K562 (cell line): ENCODE measurements around the gene SLX4IP. TPM values are rescaled to one million over a fixed set of nuclear protein-coding genes. Genes with fewer than 3 reads are reported as not detected.

ENCODE experiments used
- ATAC-seq: fragments of 200-7000 bp; cut with Tn5 transposase; 3 replicates; pipeline ENCODE4 v1.9.1; 2020; ENCODE audit warnings: moderate library complexity
- BruUV-seq: library from RNA; stranded (reverse); fragments of 400-500 nt; replicated peaks from 2 replicates; lab custom pipeline; 2021; lab: Mats Ljungman, UMichigan
- CTCF ChIA-PET: fragments of 300-600 bp; formaldehyde crosslinking; extraction: SDS; loops from one replicate; lab custom pipeline; 2021; ENCODE audit warnings: low intra/inter-chr PET ratio; lab: Yijun Ruan, JAX
- POLR2A ChIA-PET: fragments of 300-600, 350-650 bp; sonication (Branson Sonifier 250); formaldehyde crosslinking; extraction: SDS; loops from one replicate; lab custom pipeline; 2021; ENCODE audit warnings: antibody characterized with exemption, inconsistent platforms; lab: Yijun Ruan, JAX
- DNase-seq, 4 experiments: peaks; one replicate each; pipeline versions ENCODE4 v3.0.0 to v3.0.0-alpha.2; 2011 to 2018; ENCODE audit warnings: low spot score in 3 of 4, mixed read lengths in 3 of 4; ENCODE audit errors: extremely low read depth in 1 of 4
- FAIRE-seq: peaks from 2 replicates; lab custom pipeline; 2011; peaks lifted over from hg19 to GRCh38; lab: Jason Lieb, UNC
- H2AFZ ChIP-seq: 2 replicates; pipeline ENCODE4 v1.6.0; 2011; ENCODE audit warnings: low read depth, low read length, control low read depth, inconsistent platforms
- H3K27ac ChIP-seq: fragments of 200-600 bp; 3 replicates; pipeline ENCODE4 v1.8.0; 2011; ENCODE audit warnings: low read depth, mild to moderate bottlenecking, control low read depth, inconsistent platforms, low read length, moderate library complexity, mixed read lengths; ENCODE audit errors: extremely low read depth
- H3K27me3 ChIP-seq, 2 experiments: fragments of 300-600 bp in 1 of 2; 2 replicates in 1 of 2; 3 replicates in 1 of 2; pipeline versions ENCODE4 v1.6.0 to v1.8.0; 2011; ENCODE audit warnings: inconsistent platforms in 2 of 2, low read length in 2 of 2, mild to moderate bottlenecking in 1 of 2, mixed read lengths in 1 of 2, moderate library complexity in 1 of 2; ENCODE audit not compliant: control insufficient read depth in 2 of 2, insufficient read depth in 2 of 2
- H3K36me3 ChIP-seq: fragments of 300-600 bp; 3 replicates; pipeline ENCODE4 v1.8.0; 2011; ENCODE audit warnings: mild to moderate bottlenecking, low read length, inconsistent platforms; ENCODE audit not compliant: control insufficient read depth, insufficient read depth
- H3K4me1 ChIP-seq, 2 experiments: fragments of 200-600 bp in 1 of 2; replicated peaks in 1 of 2; 2 replicates in 1 of 2; 3 replicates in 1 of 2; pipeline versions ENCODE4 v1.5.1 to v1.8.0; 2011; ENCODE audit warnings: inconsistent platforms in 2 of 2, low read length in 2 of 2, mild to moderate bottlenecking in 1 of 2, mixed read lengths in 1 of 2, moderate library complexity in 1 of 2; ENCODE audit not compliant: control insufficient read depth in 2 of 2, insufficient read depth in 2 of 2
- H3K4me2 ChIP-seq: 2 replicates; pipeline ENCODE4 v1.6.1; 2011; ENCODE audit warnings: low read length, control low read depth, inconsistent platforms, mixed read lengths; ENCODE audit not compliant: insufficient read depth
- H3K4me3 ChIP-seq: fragments of 200-600 bp; sonication (generic), shearing (Covaris generic); 2 replicates; pipeline ENCODE4 v1.5.1; 2016; ENCODE audit warnings: control low read depth, inconsistent platforms
- H3K79me2 ChIP-seq: fragments of 200-600 bp; 3 replicates; pipeline ENCODE4 v1.8.0; 2011; ENCODE audit warnings: low read length, inconsistent platforms; ENCODE audit not compliant: control insufficient read depth, insufficient read depth
- H3K9ac ChIP-seq, 2 experiments: 2 replicates each; pipeline versions ENCODE4 v1.6.0 to v1.6.1; 2011; ENCODE audit warnings: low read depth in 2 of 2, low read length in 2 of 2, control low read depth in 1 of 2, inconsistent platforms in 1 of 2, mild to moderate bottlenecking in 1 of 2, mixed read lengths in 1 of 2; ENCODE audit not compliant: insufficient read depth in 1 of 2
- H3K9me1 ChIP-seq: one replicate; pipeline ENCODE4 v1.6.0; 2011; ENCODE audit warnings: inconsistent platforms, mild to moderate bottlenecking, low read length, moderate library complexity; ENCODE audit not compliant: control insufficient read depth, insufficient read depth
- H3K9me3 ChIP-seq: replicated peaks from 2 replicates; pipeline ENCODE4 v1.5.1; 2011; ENCODE audit warnings: low read depth, low read length, inconsistent platforms; ENCODE audit not compliant: control insufficient read depth, insufficient read depth
- H4K20me1 ChIP-seq: replicated peaks from 2 replicates; pipeline ENCODE4 v1.6.1; 2011; ENCODE audit warnings: low read length, inconsistent platforms, mixed read lengths; ENCODE audit not compliant: control insufficient read depth, insufficient read depth
- ARHGAP35 ChIP-seq: fragments of 450-650 bp; IDR thresholded peaks from 2 replicates; pipeline ENCODE4 v1.6.1; 2018; ENCODE audit not compliant: partially characterized antibody
- FOXJ2 ChIP-seq: fragments of 200-800 bp; sonication (Bioruptor generic); IDR thresholded peaks from 2 replicates; pipeline ENCODE4 v1.6.1; 2016; ENCODE audit warnings: missing genetic modification characterization, missing compliant biosample characterization
- MAX ChIP-seq: sonication (generic); formaldehyde crosslinking; IDR thresholded peaks from 2 replicates; pipeline ENCODE4 v1.9.0; 2022; ENCODE audit warnings: mild to moderate bottlenecking, missing genetic modification reagents
- NR4A1 ChIP-seq, 2 experiments: fragments of 250-450 bp in 1 of 2; fragments of 450-650 bp in 1 of 2; sonication (Bioruptor Pico) in 1 of 2; IDR thresholded peaks; 2 replicates each; pipeline versions ENCODE4 v1.4.0 to v1.6.1; 2016 to 2020; ENCODE audit warnings: mild to moderate bottlenecking in 2 of 2, missing compliant biosample characterization in 1 of 2, missing genetic modification characterization in 1 of 2, moderate library complexity in 1 of 2
- SRSF9 ChIP-seq: fragments of 200-400 bp; formaldehyde crosslinking; IDR thresholded peaks from 2 replicates; pipeline ENCODE4 v1.6.1; 2017; ENCODE audit warnings: low read depth, low read length, borderline replicate concordance
- TAF9B ChIP-seq: fragments of 450-650 bp; IDR thresholded peaks from 2 replicates; pipeline ENCODE4 v1.6.1; 2018; ENCODE audit warnings: mild to moderate bottlenecking; ENCODE audit not compliant: partially characterized antibody
- TEAD2 ChIP-seq: fragments of 450-650 bp; IDR thresholded peaks from 2 replicates; pipeline ENCODE4 v1.6.1; 2016; ENCODE audit warnings: missing genetic modification characterization, control low read depth, missing compliant biosample characterization
- ZNF561 ChIP-seq: fragments of 450-650 bp; formaldehyde crosslinking; conservative IDR thresholded peaks from 2 replicates; pipeline ENCODE4 v1.4.0; 2020; ENCODE audit warnings: mild to moderate bottlenecking, moderate library complexity
- in situ Hi-C: fragments of 300-500 bp; cut with MboI; formaldehyde crosslinking; loops from 4 replicates; pipeline ENCODE4 v1.15.0; 2018; ENCODE audit warnings: inconsistent platforms, mixed read lengths
- intact Hi-C: fragments of 100-400 bp; cut with micrococcal nuclease; formaldehyde crosslinking; loops from 2 replicates; pipeline ENCODE4 v1.14.2; 2022
- polyA plus RNA-seq, 8 experiments: library from polyadenylated mRNA; depleted of rRNA in 4 of 8; stranded (reverse) in 5 of 8; unstranded in 3 of 8; fragments of >200 nt; fragmentation: Nextera tagmentation in 2 of 8; fragmentation: Illumina TruSeq in 1 of 8; extraction: Ambion mirVana in 2 of 8; extraction: Trizol in 1 of 8; gene quantifications; 2 replicates each; pipeline versions ENCODE4 v1.2.1 to v1.2.3, GENCODE V29; 2011 to 2014; ENCODE audit warnings: inconsistent platforms in 1 of 8, missing spikeins in 1 of 8
- total RNA-seq, 7 experiments: library from RNA; depleted of rRNA in 6 of 7; stranded (reverse); fragments of >200 nt in 6 of 7; fragmentation: Illumina TruSeq in 2 of 7; extraction: Trizol in 2 of 7; gene quantifications; 2 replicates each; pipeline versions ENCODE4 v1.2.1 to v1.2.3, GENCODE V29; 2011 to 2021; ENCODE audit warnings: low replicate concordance in 1 of 7
- TF ChIP-seq, protein P1 (sequence below): sonication (generic); formaldehyde crosslinking; IDR thresholded peaks from 2 replicates; pipeline ENCODE4 v1.8.1; 2023; ENCODE audit warnings: mild to moderate bottlenecking, missing genetic modification reagents, moderate library complexity
- TF ChIP-seq, protein P2 (sequence below): fragments of 250-450 bp; sonication (Bioruptor Pico); IDR thresholded peaks from 2 replicates; pipeline ENCODE4 v1.8.0; 2022; ENCODE audit warnings: moderate library complexity, mild to moderate bottlenecking, inconsistent platforms

The SLX4IP gene
- total and polyA plus RNA-seq, 9 of the 15 experiments (the other 6 are each of a cell fraction or from before 2014, with no cell fraction given), result 1.5 to 5.9 (median 3.5) TPM

DNA sequence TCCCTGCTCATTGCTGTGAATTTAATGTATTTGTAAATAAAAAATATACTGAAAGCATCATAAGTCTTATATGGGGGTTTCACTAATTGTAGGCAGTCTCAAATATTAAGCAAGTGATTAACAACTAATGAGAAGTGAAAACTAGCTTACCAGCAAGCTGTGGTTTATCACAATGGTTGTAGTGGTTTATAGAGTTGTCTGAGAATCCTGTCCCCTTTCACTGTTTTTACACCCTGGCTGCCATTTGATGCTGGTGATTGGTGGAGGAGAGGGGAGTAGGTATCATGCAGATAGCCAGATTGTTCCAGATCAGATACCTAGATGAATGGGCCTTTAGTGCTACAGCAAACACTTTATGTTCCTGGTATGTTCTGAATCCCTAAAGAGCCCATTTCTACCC, 7.1 kb upstream of the SLX4IP start:
- Histone ChIP-seq H3K36me3 (peaks cover 28% of the 10 kb centered on the region; the same call in 2 of the 3 replicates), H3K27ac (no peak overlapping the region), H3K9ac (no peak overlapping the region), H4K20me1 (no peaks in the 10 kb centered on the region), H3K9me1 (no peaks in the 10 kb centered on the region), H3K4me2 (no peak overlapping the region), H3K4me1 (peaks cover 0 to 14% of the 10 kb centered on the region in 2 experiments; a peak in 3 of 5 replicates), H3K9me3 (no peaks in the 10 kb centered on the region), H2AFZ (no peak overlapping the region), H3K4me3 (no peak overlapping the region), H3K27me3 (no peaks in the 10 kb centered on the region), H3K79me2 (peaks cover 90% of the 10 kb centered on the region)
- no peak for TF ChIP-seq FOXJ2 (tag)
- no peak for TF ChIP-seq ZNF561 (CRISPR knock-in tag)
- no peak for TF ChIP-seq NR4A1 (CRISPR knock-in tag; IDR thresholded peaks at IDR 0.05)
- TF ChIP-seq NR4A1 (tag; IDR thresholded peaks at IDR 0.05), result no peak
- no peak for TF ChIP-seq ARHGAP35
- TF ChIP-seq TEAD2 (tag), result no peak
- TF ChIP-seq, protein P1, sequence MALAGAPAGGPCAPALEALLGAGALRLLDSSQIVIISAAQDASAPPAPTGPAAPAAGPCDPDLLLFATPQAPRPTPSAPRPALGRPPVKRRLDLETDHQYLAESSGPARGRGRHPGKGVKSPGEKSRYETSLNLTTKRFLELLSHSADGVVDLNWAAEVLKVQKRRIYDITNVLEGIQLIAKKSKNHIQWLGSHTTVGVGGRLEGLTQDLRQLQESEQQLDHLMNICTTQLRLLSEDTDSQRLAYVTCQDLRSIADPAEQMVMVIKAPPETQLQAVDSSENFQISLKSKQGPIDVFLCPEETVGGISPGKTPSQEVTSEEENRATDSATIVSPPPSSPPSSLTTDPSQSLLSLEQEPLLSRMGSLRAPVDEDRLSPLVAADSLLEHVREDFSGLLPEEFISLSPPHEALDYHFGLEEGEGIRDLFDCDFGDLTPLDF (CRISPR knock-in tag), result no peak
- TF ChIP-seq MAX, result no peak
- no peak for TF ChIP-seq SRSF9
- TF ChIP-seq, protein P2, sequence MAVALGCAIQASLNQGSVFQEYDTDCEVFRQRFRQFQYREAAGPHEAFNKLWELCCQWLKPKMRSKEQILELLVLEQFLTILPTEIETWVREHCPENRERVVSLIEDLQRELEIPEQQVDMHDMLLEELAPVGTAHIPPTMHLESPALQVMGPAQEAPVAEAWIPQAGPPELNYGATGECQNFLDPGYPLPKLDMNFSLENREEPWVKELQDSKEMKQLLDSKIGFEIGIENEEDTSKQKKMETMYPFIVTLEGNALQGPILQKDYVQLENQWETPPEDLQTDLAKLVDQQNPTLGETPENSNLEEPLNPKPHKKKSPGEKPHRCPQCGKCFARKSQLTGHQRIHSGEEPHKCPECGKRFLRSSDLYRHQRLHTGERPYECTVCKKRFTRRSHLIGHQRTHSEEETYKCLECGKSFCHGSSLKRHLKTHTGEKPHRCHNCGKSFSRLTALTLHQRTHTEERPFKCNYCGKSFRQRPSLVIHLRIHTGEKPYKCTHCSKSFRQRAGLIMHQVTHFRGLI, result no peak
- TF ChIP-seq TAF9B, result no peak
- ChIA-PET CTCF (no interaction called here), POLR2A (no interaction called here)
- intact Hi-C loops, result loop anchor here (5.0 kb wide), 2 partner anchors 111 to 811 kb away; no protein-coding TSS in a partner anchor
- DNase-seq, result no peak
- FAIRE-seq, result no peak
- in situ Hi-C loops, result no loop called here
- ATAC-seq, result no peak
- BruUV-seq, result no TSS peak
